NCI-H526 (cell line): ENCODE results near the gene HUS1.
A peak's percentile ranks its signal among the peaks of the same experiment; 100 is the strongest.

ENCODE experiments used
- DNase-seq, 2 experiments: peaks; one replicate each; lab custom pipeline; 2025; lab: John Stamatoyannopoulos, UW

HUS1 gene

DNA sequence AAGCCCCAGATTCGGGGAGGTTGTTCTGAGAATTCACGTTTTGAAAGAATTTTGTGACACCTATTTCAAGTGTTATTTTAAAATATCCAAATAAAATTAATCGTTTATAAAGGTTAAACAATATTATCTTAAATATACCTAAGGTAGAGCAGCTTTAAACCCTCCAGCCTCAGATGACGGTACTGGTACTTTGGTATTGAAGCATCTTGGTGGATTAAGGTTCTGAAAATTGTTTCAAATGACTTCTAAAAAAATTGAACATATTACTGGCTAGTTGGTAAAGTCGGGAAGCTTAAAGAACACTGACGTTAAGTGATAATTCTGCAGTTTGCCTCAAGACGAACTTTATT is 392 bp upstream of the HUS1 start:
- no peak for DNase-seq

DNA sequence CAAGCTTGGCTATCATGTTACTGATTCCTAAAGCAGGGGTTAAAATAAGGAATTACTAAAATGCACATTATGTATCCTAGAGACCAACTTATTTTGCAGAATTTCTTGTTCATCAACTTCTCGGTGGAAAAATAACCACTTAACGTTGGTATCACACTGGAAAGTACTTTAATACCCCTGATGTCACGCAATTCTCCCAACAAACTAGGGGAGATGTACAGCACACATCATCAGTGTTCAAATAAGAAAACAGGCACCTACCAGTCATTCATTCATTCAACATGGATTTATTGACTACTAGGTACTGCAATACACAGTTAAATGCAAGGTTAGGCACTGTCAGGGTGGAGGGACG is 648 bp downstream of the HUS1 start:
- no peak for DNase-seq

DNA sequence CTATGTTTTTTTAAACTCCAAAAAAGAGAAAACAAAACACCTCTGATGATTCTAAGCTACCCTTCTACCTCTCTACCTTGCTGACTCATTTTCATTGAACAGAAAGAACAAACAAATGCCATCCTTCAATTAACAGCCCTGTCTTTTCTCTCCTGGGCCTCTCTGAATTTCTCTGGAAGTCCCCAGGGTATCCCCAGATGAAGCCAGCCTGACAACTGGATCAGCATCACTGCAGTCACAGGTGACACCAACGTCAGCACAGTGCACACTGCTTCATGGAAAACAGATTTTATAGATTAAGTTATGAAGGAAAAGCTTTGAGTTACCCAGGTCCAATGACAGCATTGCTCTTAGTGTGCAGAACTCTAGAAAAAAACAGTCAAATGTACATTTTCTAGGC is 5.7 kb downstream of the HUS1 start:
- no peak for DNase-seq

DNA sequence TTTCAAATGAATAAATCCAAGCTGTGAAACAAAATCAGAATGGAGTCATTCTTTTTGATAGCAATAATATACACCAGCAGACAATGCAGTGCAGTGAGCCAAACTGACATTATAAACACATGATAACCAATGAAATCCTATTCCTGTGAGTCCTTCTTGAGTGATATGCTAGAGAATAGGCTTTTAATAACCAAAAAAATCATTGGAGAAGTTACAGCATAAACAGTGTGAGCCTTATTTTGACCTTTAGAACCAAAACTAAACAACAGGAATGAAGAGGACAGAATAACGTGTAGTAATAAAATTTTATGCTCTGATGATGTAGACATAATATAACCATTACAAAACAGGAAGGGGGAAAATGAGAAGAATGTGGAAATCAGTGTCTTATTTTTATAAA is 8.7 kb downstream of the HUS1 start:
- no peak for DNase-seq

DNA sequence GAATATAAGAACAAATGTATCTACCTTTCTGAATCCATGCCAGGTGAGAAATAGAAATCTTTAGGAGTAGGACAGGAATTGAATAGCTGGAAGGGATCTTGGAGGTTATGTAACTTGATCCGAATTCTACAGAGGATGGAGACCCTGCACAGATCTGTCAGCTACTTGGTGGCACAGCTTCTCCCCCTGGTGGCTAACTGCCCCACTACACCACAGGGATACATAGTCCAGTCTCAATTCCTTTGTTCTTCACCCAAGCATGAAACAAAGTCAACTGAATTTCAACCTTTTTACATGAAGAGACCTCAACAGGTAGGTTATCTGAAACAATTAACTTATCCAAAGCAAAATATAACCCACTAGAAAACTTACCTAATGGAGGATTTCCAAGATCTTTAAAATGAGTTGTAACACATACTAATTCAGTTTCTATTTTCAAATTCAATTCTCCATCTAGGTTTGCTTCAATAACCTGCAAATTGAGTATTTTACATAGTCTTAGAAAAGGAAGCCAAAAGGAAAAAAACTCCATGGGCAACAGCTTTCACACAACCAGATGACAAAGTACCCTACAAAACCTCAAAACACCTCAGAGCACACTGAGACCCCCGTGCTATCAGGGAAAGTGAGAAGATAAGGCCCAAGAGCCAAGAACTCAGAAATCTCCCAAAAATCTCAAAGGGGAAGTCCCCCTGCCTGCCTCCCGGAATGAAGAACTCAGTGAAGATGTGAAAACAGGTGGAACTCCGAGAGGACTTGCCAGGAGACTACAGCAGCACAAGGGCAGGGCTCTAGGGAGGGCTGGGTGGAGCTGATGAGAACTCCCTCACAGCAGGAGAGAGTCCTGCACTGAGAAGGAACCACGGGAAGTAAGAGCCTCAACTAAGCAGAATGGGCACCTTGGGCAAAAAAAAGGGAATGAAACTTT is 10.3 kb downstream of the HUS1 start:
- peak; percentile 18 to 75 for DNase-seq

DNA sequence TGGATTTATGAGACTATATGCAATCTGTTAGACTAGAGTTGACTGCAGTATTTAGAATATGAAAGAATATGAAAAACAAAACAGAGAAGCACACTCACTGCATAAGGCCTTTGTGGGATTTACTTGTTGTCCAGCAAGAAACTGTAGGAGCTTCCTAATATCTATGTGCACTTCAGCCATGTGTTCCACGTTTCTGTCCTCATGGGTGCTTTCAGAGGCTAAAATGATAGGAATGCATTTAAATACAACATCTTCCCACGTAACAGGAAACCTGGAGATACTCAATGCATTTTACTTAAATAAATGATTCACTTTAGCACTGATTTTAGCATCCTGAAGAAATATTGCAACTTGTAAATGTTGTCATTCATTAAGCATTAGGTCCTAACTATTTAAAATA is 11.7 kb downstream of the HUS1 start:
- DNase-seq = no peak

DNA sequence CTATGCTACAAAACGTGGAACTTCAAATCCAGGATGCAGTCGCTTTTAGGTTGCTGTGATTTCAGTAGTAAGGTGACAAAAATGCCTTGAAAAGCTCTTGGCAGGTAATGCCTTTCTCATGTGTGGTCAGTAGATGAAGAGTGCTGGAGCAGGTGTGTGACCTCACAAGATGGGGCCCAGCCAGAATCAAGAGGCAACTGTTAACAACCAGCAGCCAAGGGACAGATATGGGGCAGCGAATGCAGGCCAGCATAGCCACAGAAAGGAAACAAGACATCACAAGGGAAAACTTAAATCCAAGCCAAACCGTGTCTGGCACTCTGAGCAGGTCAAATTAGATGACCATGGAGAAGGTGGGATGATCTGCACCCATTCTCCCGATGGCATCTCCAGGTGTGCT is 12.3 kb downstream of the HUS1 start:
- no peak for DNase-seq

DNA sequence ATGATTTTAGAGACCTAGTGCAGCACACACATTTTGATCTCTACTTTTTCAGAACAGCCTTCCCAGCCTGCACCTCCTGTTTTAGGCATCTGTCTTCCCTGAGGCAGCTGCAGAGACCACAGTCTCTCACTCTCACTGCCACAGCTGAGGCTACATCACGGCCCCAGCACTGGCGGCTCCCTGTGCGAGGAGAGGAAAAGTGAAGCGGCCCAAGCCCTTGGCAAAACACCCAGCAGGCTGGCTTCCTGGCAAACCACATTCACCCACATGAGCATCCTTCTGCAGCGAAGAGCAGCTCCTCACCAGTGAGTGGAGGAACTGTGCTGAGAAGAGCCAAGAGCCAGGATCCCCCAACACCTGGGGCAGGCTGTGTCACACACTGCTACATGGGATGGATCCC is 14.0 kb downstream of the HUS1 start:
- no peak for DNase-seq

DNA sequence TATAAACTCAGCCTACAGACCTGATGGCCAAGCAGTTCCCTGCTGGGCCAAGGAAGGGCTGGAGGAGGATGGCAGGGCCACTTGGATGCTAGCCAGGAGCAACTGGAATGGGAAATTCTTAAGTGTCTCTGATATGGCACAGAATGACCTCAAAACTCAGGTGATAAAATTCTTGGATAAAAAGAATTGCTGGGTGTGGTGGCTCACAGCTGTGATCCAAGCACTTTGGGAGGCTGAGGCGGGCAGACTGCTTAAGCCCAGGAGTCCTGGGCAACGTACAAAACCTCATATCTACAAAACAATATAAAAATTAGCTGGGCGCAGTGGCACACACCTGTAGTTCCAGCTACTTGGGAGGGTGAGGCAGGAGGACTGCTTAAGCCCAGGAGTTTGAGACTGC is 17.2 kb downstream of the HUS1 start:
- no peak for DNase-seq

DNA sequence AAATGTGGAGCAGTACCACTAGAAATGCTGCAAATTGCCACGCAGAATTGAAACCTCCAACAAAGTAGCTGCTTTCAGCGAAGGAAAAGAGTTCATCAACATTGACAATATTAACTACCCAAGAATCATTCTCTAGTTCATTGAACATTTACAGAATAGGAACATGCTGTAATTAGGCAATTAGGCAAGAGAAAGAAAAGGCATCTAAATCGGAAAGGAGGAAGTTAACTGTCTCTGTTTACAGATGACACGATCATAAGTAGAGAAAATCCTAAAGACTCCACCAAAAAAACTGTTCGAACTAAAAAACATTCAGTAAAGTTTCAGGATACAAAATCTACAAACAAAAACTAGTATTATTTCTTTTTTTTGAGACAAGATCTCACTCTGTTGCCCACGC is 22.3 kb downstream of the HUS1 start:
- no peak for DNase-seq

DNA sequence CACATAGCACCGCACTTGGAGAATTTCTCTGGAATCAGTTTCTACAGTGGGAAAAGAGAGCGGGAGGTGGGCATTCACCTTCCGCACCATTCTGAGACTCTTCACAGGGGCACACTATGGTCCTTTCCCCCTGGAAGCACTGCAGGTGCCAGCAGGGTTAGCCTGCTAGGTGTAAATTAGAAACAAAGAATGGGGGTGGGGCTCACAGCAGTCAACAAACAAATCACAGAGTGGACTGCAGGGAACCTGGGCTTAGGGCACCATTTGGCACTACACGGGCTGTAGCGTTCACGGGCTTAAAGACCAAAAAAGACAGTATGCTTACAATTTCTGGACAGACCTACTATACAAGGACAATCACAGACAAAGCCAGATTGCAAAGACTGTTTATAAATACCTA is 23.2 kb downstream of the HUS1 start:
- no peak for DNase-seq

DNA sequence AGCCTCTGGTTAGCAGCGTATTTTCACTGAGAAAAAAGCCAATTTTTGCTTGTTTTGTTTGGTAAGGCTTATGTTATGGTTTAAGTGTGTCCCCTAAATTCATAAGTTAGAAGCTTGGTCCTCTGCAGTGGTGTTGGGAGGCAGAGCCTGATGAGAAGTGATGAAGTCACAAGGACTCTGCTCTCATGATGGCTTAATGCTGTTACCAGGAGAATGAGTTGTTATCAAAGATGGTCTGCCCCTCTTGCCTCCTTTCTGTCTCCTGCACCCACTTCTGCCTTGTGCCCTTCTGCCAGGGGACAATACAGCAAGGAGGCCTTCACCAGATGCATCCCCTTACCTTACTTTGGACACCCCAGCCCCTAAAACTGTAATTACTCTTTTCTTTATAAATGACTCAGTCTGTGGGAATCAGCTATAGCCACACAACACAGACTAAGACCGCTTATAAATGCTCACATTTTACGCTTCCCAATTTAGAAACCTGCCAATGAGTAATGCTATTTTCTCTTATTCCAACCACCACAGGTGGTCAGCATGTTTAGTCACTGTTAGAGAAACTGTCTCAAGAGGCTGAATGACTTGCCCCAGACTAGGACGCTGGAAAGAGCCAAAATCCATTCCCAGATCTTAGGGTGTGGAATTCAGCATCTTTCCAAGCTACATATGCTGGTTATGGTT is 25.0 kb downstream of the HUS1 start:
- DNase-seq = no peak

DNA sequence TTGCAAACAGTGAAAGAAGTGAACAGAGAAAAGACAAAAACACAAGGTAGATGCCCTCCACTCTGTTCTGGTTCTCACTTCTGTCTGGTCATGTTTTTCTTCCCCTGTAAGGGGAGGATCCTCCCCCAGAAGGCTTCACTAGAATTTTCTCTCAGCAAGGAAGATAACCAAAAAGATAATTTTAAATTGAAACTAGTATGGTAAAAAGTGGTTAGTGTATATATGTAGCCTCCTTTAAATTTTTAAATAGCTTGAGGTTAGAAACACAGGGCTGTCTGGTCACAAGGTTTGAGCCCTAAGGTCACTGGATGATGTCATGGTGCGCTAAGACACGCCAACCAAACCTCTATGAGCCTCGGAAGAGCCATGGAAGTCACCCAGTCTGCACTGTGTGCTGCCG is 25.6 kb downstream of the HUS1 start:
- no peak for DNase-seq

DNA sequence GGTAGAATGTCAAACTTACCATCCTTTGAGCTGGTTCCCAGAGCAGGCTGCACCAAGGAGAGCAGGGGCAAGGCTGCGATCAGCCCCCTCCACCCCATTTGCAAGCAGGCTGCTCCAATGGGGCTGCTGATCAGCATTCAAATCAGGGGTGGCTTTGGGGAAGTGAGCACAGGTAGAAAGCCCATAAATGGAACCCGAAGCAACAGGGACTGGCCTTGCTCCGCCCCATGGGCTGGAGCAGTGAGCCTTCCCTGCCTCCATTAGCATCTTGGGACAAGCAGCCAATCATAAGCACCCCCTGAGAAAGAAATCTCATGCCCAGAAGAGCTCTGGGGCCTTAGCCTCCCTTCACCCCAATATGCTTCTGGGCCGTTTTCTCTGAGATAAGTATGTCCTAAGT is 27.2 kb downstream of the HUS1 start:
- DNase-seq = no peak

DNA sequence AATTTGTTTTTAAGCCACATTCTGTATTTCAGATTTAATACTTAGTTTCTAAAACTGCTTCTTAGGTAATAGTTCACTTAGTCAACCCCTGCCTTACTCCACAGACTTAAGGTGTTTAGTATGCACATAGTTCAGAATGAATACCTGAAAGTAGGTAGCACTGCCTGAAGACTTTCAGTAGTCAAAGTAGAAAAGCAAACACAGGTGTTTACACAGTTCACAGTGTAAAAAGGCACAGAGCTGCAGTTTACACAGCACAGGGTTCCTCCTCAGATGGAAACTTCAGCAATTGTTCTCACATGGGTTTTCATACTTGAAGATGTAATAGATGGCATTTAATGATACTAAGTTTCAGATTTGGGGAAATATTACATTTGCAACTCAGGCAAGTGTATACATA is 28.0 kb downstream of the HUS1 start:
- DNase-seq = peak; percentile 14 to 18

DNA sequence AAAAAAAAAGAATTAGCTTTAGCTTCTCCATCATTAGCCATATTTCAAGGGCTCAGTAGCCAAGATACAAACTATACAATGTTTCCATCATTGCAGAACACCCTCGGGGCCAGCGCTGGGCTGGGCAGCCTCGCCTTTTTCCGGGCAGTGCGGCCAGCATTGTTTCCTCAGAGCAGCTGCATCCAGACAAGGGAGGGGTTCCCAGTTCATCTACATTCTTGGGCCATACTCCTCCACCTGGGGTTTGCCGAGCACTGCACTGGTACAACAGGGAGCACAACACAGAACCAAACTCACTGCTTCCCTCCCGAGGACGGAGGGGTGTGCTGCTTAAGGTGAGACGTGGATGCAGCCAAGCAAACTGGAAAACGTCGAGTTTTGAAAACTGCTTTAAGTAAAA is 28.7 kb downstream of the HUS1 start:
- DNase-seq = no peak

DNA sequence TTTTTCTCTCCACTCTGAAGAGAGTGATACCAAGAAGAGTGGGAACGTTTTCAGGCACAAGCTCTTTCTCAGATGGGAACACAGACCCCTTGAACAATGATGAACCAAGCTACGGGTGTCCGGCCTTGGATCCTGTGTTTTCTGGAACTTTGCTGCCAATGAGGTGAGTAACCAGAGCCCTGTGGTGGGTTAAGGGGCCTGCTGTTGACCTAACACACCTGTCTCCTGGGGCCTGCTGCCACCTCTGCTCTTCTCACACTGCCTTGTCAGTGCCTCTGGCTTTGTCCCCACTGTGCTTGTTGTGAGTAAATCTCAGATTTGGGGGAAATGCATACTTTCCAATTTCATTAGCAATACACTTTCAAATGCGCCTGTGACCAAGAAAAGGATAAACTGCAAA is 29.7 kb downstream of the HUS1 start:
- no peak for DNase-seq

DNA sequence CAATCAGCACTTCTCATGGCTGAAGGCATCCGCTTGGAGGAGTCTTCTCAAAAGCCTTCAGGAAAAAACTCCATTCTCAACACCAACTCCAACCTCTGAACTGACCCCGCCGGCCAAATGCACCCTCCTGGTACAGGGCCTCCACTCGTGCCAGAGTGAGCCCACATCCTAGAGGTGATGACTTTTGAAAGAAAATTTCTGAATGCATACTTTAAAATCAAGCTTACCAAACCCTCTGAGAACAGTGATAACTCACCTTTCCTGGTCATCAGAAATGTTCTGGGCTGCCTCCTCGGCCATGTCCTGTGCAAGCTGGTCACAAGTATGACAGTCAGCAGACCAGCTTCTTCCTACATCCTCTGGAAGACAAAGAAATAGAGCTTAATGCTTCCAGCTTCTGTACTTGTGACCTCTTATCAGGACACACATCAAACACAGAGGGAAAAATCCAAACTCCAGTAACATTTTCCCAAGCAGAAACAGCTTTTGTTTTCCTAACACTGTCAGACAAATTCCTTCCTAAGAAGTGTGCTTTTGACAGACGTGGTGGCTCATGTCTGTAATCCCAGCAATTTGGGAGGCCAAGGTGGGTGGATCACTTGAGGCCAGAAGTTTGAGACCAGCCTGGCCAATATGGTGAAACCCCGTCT is 31.1 kb downstream of the HUS1 start, which contains the start of gene PKD1L1:
PKD1L1 (minus strand) TSS at position 326 of the 650 bp plus-strand sequence; CDS start at position 300, 26 bp downstream.
- DNase-seq = no peak

DNA sequence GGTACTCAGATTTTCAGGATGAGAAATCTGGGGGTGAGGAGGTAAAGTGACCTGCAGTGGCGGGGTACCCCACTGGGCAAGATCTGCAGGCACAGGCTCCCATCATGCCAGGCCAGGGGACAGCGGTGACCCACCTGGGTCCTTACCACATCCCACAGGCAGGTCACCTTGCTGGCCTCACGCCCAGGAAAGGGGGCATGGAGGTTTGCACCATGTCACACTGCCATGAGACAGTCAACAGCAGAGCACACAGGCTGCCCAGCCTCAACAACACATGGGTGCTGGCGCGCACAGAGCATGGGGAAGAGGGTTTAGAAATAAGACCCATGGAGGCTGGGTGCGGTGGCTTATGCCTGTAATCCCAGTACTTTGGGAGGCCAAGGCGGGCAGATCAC is 32.1 kb downstream of the HUS1 start:
- no peak for DNase-seq

DNA sequence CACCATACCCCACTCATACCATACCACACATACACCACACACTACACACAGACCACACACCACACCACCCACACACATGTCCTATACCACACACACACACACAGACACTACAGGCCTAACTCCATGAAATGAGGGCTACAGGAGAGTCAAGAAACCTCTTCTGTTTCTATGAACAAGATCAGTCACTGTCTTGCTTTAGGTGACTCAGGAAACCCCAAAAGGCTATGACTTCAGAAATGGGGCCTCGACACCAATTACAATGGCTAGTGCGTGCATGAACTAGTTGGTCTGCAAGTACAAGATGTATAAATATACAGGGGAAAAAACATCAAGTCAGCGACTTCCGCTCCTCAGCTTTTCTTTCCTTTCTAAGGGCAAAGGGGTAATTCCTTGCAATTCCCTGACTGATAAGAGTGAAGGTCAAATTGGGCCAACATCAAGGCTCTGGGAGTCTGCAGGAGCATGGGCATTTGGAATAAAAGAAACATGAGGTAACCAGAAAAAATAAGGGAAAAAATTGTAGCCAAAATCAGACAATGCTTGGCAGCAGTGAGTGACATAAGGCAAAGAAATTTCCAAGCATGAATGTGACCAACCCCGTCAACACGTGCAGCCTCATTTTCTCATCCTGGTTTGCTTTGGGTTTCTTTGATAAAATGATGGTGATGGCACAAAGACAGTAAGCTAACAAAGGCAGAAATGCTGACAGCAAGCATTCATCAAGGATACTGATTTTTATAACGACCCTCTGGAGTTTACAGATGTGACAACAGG is 32.6 kb downstream of the HUS1 start:
- DNase-seq = no peak

DNA sequence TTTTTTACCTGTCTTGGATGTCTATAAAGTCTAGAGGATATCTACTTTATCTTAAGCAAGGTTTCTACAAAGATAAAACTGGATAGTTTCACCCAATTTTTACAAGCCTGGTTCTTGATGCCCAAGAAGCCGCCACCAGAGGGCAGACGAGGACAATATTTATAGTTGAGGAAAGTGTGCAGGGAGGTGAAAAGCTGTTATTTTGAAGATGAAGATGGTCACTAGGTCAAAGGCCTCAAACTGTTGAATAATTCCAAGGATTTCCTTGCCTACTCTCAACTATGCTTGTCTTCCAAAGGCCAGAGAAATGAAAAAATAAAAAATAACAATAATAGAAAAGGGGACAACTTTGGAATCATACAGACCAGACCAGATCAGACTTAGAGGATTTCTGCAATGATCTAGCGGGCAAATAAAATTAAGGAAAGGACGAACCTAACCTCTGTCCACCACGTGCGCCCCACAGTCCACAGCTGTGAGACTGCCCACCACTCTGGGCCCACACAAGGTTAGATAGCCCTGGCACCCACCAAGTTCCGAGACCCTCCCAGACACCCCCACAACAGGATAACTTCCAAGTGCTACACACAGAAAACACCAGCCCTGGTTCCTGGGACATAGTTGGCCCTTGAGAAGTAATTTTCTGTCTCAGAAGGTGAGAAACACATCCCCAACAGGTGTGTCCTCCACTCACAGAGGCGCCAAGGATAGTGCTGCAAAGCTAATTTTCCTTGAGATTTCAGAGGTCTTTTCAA is 34.0 kb downstream of the HUS1 start:
- peak; percentile 6 to 61 for DNase-seq
